GM19324 (cell line): Measurements from ENCODE around the gene LRSAM1.
"Not testable (repeated sequence)": the region's sequence is repeated elsewhere in the genome, so short reads cannot be mapped to it uniquely, and the experiment has no call there.

Experiments used
- ATAC-seq: cut with Tn5 transposase; IDR thresholded peaks from one replicate; pipeline ENCODE4 v1.9.1; 2021; ENCODE audit warnings: mild to moderate bottlenecking, moderate library complexity; ENCODE audit not compliant: unreplicated experiment, low FRiP score

Gene LRSAM1

GRCh38 chr9:127455324-127455992 lies 4.1 kb downstream of the LRSAM1 start:
- ATAC-seq, result no peak

GRCh38 chr9:127457191-127457878 lies 6.0 kb downstream of the LRSAM1 start:
- ATAC-seq, result no peak

- no peak for ATAC-seq
Observed at GRCh38 chr9:127458921-127459320, 7.6 kb downstream of the LRSAM1 start.

GRCh38 chr9:127463382-127463781 lies 12.1 kb downstream of the LRSAM1 start:
- no peak for ATAC-seq

GRCh38 chr9:127463911-127464310 lies 12.6 kb downstream of the LRSAM1 start:
- ATAC-seq, result no peak

- not testable (repeated sequence) for ATAC-seq
Observed at GRCh38 chr9:127466407-127466917, 15.2 kb downstream of the LRSAM1 start.

- no peak for ATAC-seq
Observed at GRCh38 chr9:127467621-127468020, 16.3 kb downstream of the LRSAM1 start.

- ATAC-seq, result no peak
Observed at GRCh38 chr9:127470662-127471061, 19.4 kb downstream of the LRSAM1 start.

- no peak for ATAC-seq
Observed at GRCh38 chr9:127473501-127473900, 22.2 kb downstream of the LRSAM1 start.

GRCh38 chr9:127473932-127474331 lies 22.6 kb downstream of the LRSAM1 start:
- ATAC-seq, result no peak

GRCh38 chr9:127474592-127474991 lies 23.3 kb downstream of the LRSAM1 start:
- no peak for ATAC-seq

- no peak for ATAC-seq
Observed at GRCh38 chr9:127479507-127480081, 28.3 kb downstream of the LRSAM1 start.

- ATAC-seq, result no peak
Observed at GRCh38 chr9:127482662-127483061, 31.4 kb downstream of the LRSAM1 start.

- ATAC-seq, result no peak
Observed at GRCh38 chr9:127485995-127486394, 34.7 kb downstream of the LRSAM1 start.

GRCh38 chr9:127488946-127489345 lies 37.6 kb downstream of the LRSAM1 start:
- no peak for ATAC-seq

- no peak for ATAC-seq
Observed at GRCh38 chr9:127489471-127490115, 38.3 kb downstream of the LRSAM1 start.

- ATAC-seq, result no peak
Observed at GRCh38 chr9:127490535-127491230, 39.4 kb downstream of the LRSAM1 start.

- ATAC-seq, result no peak
Observed at GRCh38 chr9:127491516-127491915, 40.2 kb downstream of the LRSAM1 start.

GRCh38 chr9:127492616-127493015 lies 41.3 kb downstream of the LRSAM1 start:
- no peak for ATAC-seq

- ATAC-seq, result no peak
Observed at GRCh38 chr9:127493592-127494303, 42.4 kb downstream of the LRSAM1 start.
